GM19468 (cell line): ENCODE measurements around the gene PPFIA4.

ENCODE experiments used
- ATAC-seq: cut with Tn5 transposase; IDR thresholded peaks from one replicate; pipeline ENCODE4 v1.9.1; 2021; ENCODE audit warnings: mild to moderate bottlenecking, moderate library complexity, moderate number of reproducible peaks; ENCODE audit not compliant: unreplicated experiment; ENCODE audit errors: extremely low read depth

Gene PPFIA4

GRCh38 chr1:203095061-203095690 is 68.9 kb downstream of the PPFIA4 start:
- no peak for ATAC-seq

GRCh38 chr1:203096566-203096965 is 70.3 kb downstream of the PPFIA4 start:
- no peak for ATAC-seq

GRCh38 chr1:203097001-203097400 is 70.7 kb downstream of the PPFIA4 start:
- ATAC-seq, result no peak

GRCh38 chr1:203098445-203098844 is 72.2 kb downstream of the PPFIA4 start:
- no peak for ATAC-seq

GRCh38 chr1:203098914-203099520 is 72.7 kb downstream of the PPFIA4 start:
- no peak for ATAC-seq

GRCh38 chr1:203099805-203100515 is 73.7 kb downstream of the PPFIA4 start:
- no peak for ATAC-seq

GRCh38 chr1:203100516-203100869 is 74.2 kb downstream of the PPFIA4 start:
- no peak for ATAC-seq

GRCh38 chr1:203101813-203102634 is 75.7 kb downstream of the PPFIA4 start:
- no peak for ATAC-seq

GRCh38 chr1:203103216-203103615 is 76.9 kb downstream of the PPFIA4 start:
- ATAC-seq, result no peak

GRCh38 chr1:203103829-203104495 is 77.7 kb downstream of the PPFIA4 start:
- ATAC-seq, result no peak

- no peak for ATAC-seq
These were observed 78.6 kb downstream of the PPFIA4 start for GRCh38 chr1:203104789-203105390.

- no peak for ATAC-seq
These were observed 86.2 kb downstream of the PPFIA4 start for GRCh38 chr1:203112475-203112874.

- no peak for ATAC-seq
These were observed 87.0 kb downstream of the PPFIA4 start for GRCh38 chr1:203113308-203113707.

GRCh38 chr1:203114202-203114601 is 87.9 kb downstream of the PPFIA4 start:
- no peak for ATAC-seq

GRCh38 chr1:203116091-203116820 is 90.0 kb downstream of the PPFIA4 start:
- ATAC-seq, result no peak

- no peak for ATAC-seq
These were observed 91.6 kb downstream of the PPFIA4 start for GRCh38 chr1:203117611-203118575.

GRCh38 chr1:203120325-203121153 is 94.2 kb downstream of the PPFIA4 start:
- ATAC-seq, result no peak
